Measurements from ENCODE around the gene SKA1.

DNA sequence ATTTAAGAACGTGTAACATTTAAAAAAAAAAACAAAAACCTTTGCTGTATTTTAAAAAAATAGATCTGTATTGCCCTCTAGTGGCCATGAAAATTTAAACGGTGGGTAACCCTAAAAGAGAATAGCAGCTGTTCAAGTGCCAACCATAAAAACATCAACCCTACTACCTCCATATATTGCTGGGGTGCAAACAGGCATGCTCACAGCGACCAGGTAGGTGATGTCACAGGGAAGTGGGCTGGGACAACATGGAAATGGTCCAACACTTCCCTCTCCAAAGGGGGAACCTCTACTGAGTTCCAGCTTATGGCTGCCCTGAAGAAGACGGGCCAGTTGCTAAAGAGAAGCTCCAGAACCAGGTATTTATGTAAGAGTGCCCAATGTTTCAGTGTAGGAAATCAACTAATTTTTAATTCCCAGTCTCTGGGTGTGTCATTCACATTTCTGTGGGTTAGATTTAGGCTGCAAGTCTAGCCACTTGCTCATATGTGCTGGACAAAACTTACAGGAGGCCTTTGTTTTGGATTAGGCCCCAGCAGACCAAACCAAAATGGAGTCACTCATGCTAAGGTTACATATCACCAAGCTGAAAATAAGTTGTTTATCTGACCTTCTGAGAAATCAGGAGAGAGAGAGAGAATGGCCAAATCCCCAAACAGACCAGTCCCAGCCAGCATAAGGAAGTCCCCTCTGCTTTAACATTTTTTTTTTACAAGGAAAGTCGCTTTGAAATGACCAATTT is 54.5 kb downstream of the SKA1 start:
- TF ChIP-seq, protein P1, sequence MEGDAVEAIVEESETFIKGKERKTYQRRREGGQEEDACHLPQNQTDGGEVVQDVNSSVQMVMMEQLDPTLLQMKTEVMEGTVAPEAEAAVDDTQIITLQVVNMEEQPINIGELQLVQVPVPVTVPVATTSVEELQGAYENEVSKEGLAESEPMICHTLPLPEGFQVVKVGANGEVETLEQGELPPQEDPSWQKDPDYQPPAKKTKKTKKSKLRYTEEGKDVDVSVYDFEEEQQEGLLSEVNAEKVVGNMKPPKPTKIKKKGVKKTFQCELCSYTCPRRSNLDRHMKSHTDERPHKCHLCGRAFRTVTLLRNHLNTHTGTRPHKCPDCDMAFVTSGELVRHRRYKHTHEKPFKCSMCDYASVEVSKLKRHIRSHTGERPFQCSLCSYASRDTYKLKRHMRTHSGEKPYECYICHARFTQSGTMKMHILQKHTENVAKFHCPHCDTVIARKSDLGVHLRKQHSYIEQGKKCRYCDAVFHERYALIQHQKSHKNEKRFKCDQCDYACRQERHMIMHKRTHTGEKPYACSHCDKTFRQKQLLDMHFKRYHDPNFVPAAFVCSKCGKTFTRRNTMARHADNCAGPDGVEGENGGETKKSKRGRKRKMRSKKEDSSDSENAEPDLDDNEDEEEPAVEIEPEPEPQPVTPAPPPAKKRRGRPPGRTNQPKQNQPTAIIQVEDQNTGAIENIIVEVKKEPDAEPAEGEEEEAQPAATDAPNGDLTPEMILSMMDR (IDR thresholded peaks at IDR 0.05; ENCODE audit: poor library complexity): peak; percentile 71
- TF ChIP-seq EZH2 (IDR thresholded peaks at IDR 0.05; ENCODE audit: borderline replicate concordance): no peak

Measured in hepatocyte (in vitro differentiated cells).